CD4-positive, alpha-beta T cell treated with Interleukin-12 subunit alpha and Interleukin-12 subunit beta, for 1 hour (primary cell): Measurements from ENCODE around the gene VDR.

Experiments
- DNase-seq: peaks from one replicate; pipeline ENCODE4 v3.0.0-alpha.2; 2020

Gene VDR

GRCh38 chr12:47864646-47865235 lies 40.1 kb downstream of the VDR start:
- no peak for DNase-seq

- no peak for DNase-seq
These were observed 40.8 kb downstream of the VDR start for GRCh38 chr12:47863985-47864384.

- DNase-seq, result no peak
These were observed 41.3 kb downstream of the VDR start for GRCh38 chr12:47863467-47863866.

GRCh38 chr12:47862881-47863280 lies 41.9 kb downstream of the VDR start:
- DNase-seq, result no peak

- DNase-seq, result no peak
These were observed 42.5 kb downstream of the VDR start for GRCh38 chr12:47862167-47862750.

GRCh38 chr12:47860873-47861272 lies 43.9 kb downstream of the VDR start:
- DNase-seq, result no peak

GRCh38 chr12:47860279-47860841 lies 44.4 kb downstream of the VDR start:
- no peak for DNase-seq

GRCh38 chr12:47858511-47859266 lies 46.1 kb downstream of the VDR start:
- no peak for DNase-seq

- no peak for DNase-seq
These were observed 47.8 kb downstream of the VDR start for GRCh38 chr12:47856721-47857575.

- DNase-seq, result no peak
These were observed 48.7 kb downstream of the VDR start for GRCh38 chr12:47856094-47856493.

GRCh38 chr12:47855502-47855901 lies 49.3 kb downstream of the VDR start:
- DNase-seq, result no peak

GRCh38 chr12:47854531-47854930 lies 50.3 kb downstream of the VDR start:
- no peak for DNase-seq

- DNase-seq, result no peak
These were observed 52.7 kb downstream of the VDR start for GRCh38 chr12:47852096-47852571.

GRCh38 chr12:47851303-47851952 lies 53.4 kb downstream of the VDR start:
- no peak for DNase-seq

- no peak for DNase-seq
These were observed 54.4 kb downstream of the VDR start for GRCh38 chr12:47850153-47851084.

GRCh38 chr12:47849261-47849660 lies 55.5 kb downstream of the VDR start:
- no peak for DNase-seq

- no peak for DNase-seq
These were observed 55.9 kb downstream of the VDR start for GRCh38 chr12:47848853-47849252.

- no peak for DNase-seq
These were observed 58.3 kb downstream of the VDR start for GRCh38 chr12:47846294-47846996.

- no peak for DNase-seq
These were observed 59.7 kb downstream of the VDR start for GRCh38 chr12:47845081-47845480.

- DNase-seq, result no peak
These were observed 60.4 kb downstream of the VDR start for GRCh38 chr12:47844264-47845019.
